SK-N-SH treated with all-trans-retinoic acid at 6 μM for 48 hours (cell line): ENCODE results near the gene HOXC9.

Experiments
- CSDC2 ChIP-seq: fragments of 250-450 bp; sonication (Bioruptor Pico); IDR thresholded peaks from 2 replicates; pipeline ENCODE4 v1.5.0; 2020; ENCODE audit warnings: mild to moderate bottlenecking, moderate library complexity
- PPARA ChIP-seq: fragments of 250-450 bp; sonication (Bioruptor Pico); IDR thresholded peaks from 2 replicates; pipeline ENCODE4 v1.5.0; 2020; ENCODE audit warnings: mild to moderate bottlenecking, borderline replicate concordance

- no peak for TF ChIP-seq PPARA (CRISPR knock-in tag)
- TF ChIP-seq CSDC2, result no peak
Measured at GRCh38 chr12:53984901-53985691, 14.9 kb upstream of the HOXC9 start, which contains the start of gene HOXC10.
